H1 (cell line): ENCODE data around the gene ENTPD1. TPM values are rescaled to one million over a fixed set of nuclear protein-coding genes. Genes with fewer than 3 reads are reported as not detected.

Experiments used
- CTCF ChIA-PET: fragments of 300-600 bp; sonication (Branson Sonifier 250); formaldehyde crosslinking; loops from one replicate; lab custom pipeline; 2021; ENCODE audit not compliant: partially characterized antibody; lab: Charles Lee
- POLR2A ChIA-PET: fragments of 300-600 bp; sonication (Branson Sonifier 250); formaldehyde crosslinking; loops from one replicate; lab custom pipeline; 2021; ENCODE audit warnings: inconsistent platforms; ENCODE audit not compliant: partially characterized antibody; lab: Charles Lee
- DNase-seq, 2 experiments: peaks; one replicate each; pipeline versions ENCODE4 v3.0.0 to v3.0.0-alpha.2; 2010 to 2022; ENCODE audit warnings: low spot score in 2 of 2, low read depth in 1 of 2, mixed read lengths in 1 of 2
- FAIRE-seq: peaks from 2 replicates; lab custom pipeline; 2011; peaks lifted over from hg19 to GRCh38; lab: Jason Lieb, UNC
- H2AFZ ChIP-seq: 2 replicates; pipeline ENCODE4 v1.8.1; 2012; ENCODE audit warnings: low read length, inconsistent platforms
- H2AK5ac ChIP-seq: 2 replicates; pipeline ENCODE4 v1.6.1; 2013; ENCODE audit warnings: low read depth, low read length
- H2BK120ac ChIP-seq: replicated peaks from 2 replicates; pipeline ENCODE3; 2013; ENCODE audit warnings: low read depth, low read length, inconsistent platforms
- H2BK12ac ChIP-seq: 2 replicates; pipeline ENCODE4 v1.6.1; 2013; ENCODE audit warnings: low read depth, low read length
- H2BK15ac ChIP-seq: 2 replicates; pipeline ENCODE4 v1.6.1; 2013; ENCODE audit warnings: low read length
- H2BK20ac ChIP-seq: 2 replicates; pipeline ENCODE4 v1.6.1; 2013; ENCODE audit warnings: low read length
- H2BK5ac ChIP-seq: 2 replicates; pipeline ENCODE4 v1.6.1; 2013; ENCODE audit warnings: low read depth, low read length
- H3K14ac ChIP-seq: 2 replicates; pipeline ENCODE4 v1.6.1; 2013; ENCODE audit warnings: inconsistent platforms; ENCODE audit not compliant: insufficient read length
- H3K18ac ChIP-seq: 2 replicates; pipeline ENCODE4 v1.6.1; 2013; ENCODE audit warnings: low read length; ENCODE audit errors: extremely low read depth
- H3K23ac ChIP-seq: 2 replicates; pipeline ENCODE4 v1.6.1; 2013; ENCODE audit warnings: inconsistent platforms; ENCODE audit not compliant: insufficient read length
- H3K23me2 ChIP-seq: 2 replicates; pipeline ENCODE4 v1.6.1; 2013; ENCODE audit warnings: low read depth, low read length
- H3K27ac ChIP-seq: 2 replicates; pipeline ENCODE4 v1.6.1; 2011; ENCODE audit warnings: low read depth, low read length, inconsistent platforms
- H3K27me3 ChIP-seq, 4 experiments: replicated peaks in 1 of 4; 1 replicate in 1 of 4; 2 replicates in 3 of 4; pipeline versions ENCODE4 v1.6.1 to v1.8.1; 2011 to 2013; ENCODE audit warnings: low read length in 3 of 4, mild to moderate bottlenecking in 3 of 4, inconsistent platforms in 2 of 4, mixed read lengths in 2 of 4, moderate library complexity in 1 of 4; ENCODE audit not compliant: control insufficient read depth in 3 of 4, insufficient read depth in 3 of 4; ENCODE audit errors: extremely low read depth in 1 of 4
- H3K36me3 ChIP-seq, 4 experiments: 2 replicates each; pipeline versions ENCODE4 v1.6.1 to v1.8.1; 2011 to 2013; ENCODE audit warnings: mild to moderate bottlenecking in 4 of 4, low read length in 3 of 4, moderate library complexity in 2 of 4, control low read depth in 1 of 4, inconsistent platforms in 1 of 4; ENCODE audit not compliant: insufficient read depth in 4 of 4, control insufficient read depth in 2 of 4
- H3K4ac ChIP-seq: replicated peaks from 2 replicates; pipeline ENCODE3; 2013; ENCODE audit warnings: low read length, low read depth, mixed read lengths, inconsistent platforms; ENCODE audit not compliant: insufficient read length
- H3K4me1 ChIP-seq, 4 experiments: replicated peaks in 1 of 4; 1 replicate in 1 of 4; 2 replicates in 3 of 4; pipeline versions ENCODE4 v1.6.1 to v1.8.1; 2011 to 2013; ENCODE audit warnings: low read length in 3 of 4, inconsistent platforms in 2 of 4, mixed read lengths in 1 of 4; ENCODE audit not compliant: insufficient read depth in 4 of 4, control insufficient read depth in 3 of 4
- H3K4me2 ChIP-seq, 2 experiments: 2 replicates each; pipeline versions ENCODE4 v1.6.1 to v1.8.1; 2011 to 2013; ENCODE audit warnings: low read depth in 2 of 2, low read length in 2 of 2, control low read depth in 1 of 2, inconsistent platforms in 1 of 2, mild to moderate bottlenecking in 1 of 2; ENCODE audit not compliant: insufficient read depth in 1 of 2
- H3K4me3 ChIP-seq, 4 experiments: fragments of 200-600, 300-600 bp in 1 of 4; sonication (generic), shearing (Covaris generic), sonication (Bioruptor Twin) in 1 of 4; 2 replicates each; pipeline versions ENCODE4 v1.5.1 to v1.8.1; 2011 to 2016; ENCODE audit warnings: low read length in 4 of 4, low read depth in 3 of 4, control low read depth in 2 of 4, inconsistent platforms in 2 of 4, mild to moderate bottlenecking in 2 of 4, mixed read lengths in 1 of 4, moderate library complexity in 1 of 4; ENCODE audit not compliant: insufficient read depth in 2 of 4; ENCODE audit errors: extremely low read depth in 1 of 4
- H3K56ac ChIP-seq: replicated peaks from 2 replicates; pipeline ENCODE3; 2013; ENCODE audit warnings: low read depth, mild to moderate bottlenecking, mixed read lengths, low read length, inconsistent platforms; ENCODE audit not compliant: insufficient read length
- H3K79me1 ChIP-seq: 2 replicates; pipeline ENCODE4 v1.6.1; 2013; ENCODE audit warnings: low read depth, low read length, control low read depth
- H3K79me2 ChIP-seq, 2 experiments: 2 replicates each; pipeline versions ENCODE4 v1.6.1 to v1.8.1; 2012 to 2013; ENCODE audit warnings: low read length in 2 of 2, mild to moderate bottlenecking in 2 of 2, inconsistent platforms in 1 of 2; ENCODE audit not compliant: insufficient read depth in 2 of 2, control insufficient read depth in 1 of 2
- H3K9ac ChIP-seq, 4 experiments: replicated peaks in 1 of 4; 1 replicate in 1 of 4; 2 replicates in 3 of 4; pipeline versions ENCODE4 v1.6.1 to v1.8.1; 2011 to 2013; ENCODE audit warnings: low read depth in 3 of 4, low read length in 3 of 4, control low read depth in 2 of 4, mild to moderate bottlenecking in 2 of 4, moderate library complexity in 2 of 4, inconsistent platforms in 1 of 4; ENCODE audit errors: extremely low read depth in 1 of 4
- H3K9me3 ChIP-seq, 2 experiments: 2 replicates each; pipeline versions ENCODE4 v1.6.1 to v1.8.1; 2012 to 2013; ENCODE audit warnings: mild to moderate bottlenecking in 2 of 2, moderate library complexity in 2 of 2, control low read depth in 1 of 2, inconsistent platforms in 1 of 2, low read depth in 1 of 2, low read length in 1 of 2, mixed read lengths in 1 of 2; ENCODE audit not compliant: insufficient read depth in 2 of 2
- H4K20me1 ChIP-seq, 2 experiments: replicated peaks in 1 of 2; 2 replicates each; pipeline versions ENCODE3 to v1.8.1; 2011 to 2013; ENCODE audit warnings: inconsistent platforms in 2 of 2, low read length in 2 of 2, mild to moderate bottlenecking in 1 of 2; ENCODE audit not compliant: insufficient read depth in 2 of 2, control insufficient read depth in 1 of 2
- H4K5ac ChIP-seq: 2 replicates; pipeline ENCODE4 v1.6.1; 2013; ENCODE audit warnings: low read length, low read depth, mixed read lengths, inconsistent platforms; ENCODE audit not compliant: insufficient read length
- H4K8ac ChIP-seq: 2 replicates; pipeline ENCODE4 v1.8.0; 2013; ENCODE audit warnings: mild to moderate bottlenecking, moderate library complexity, low read length, inconsistent platforms; ENCODE audit not compliant: insufficient read depth; ENCODE audit errors: extremely low read depth
- H4K91ac ChIP-seq: replicated peaks from 2 replicates; pipeline ENCODE3; 2013; ENCODE audit warnings: low read length, mixed read lengths, inconsistent platforms; ENCODE audit not compliant: insufficient read length
- NANOG ChIP-seq: IDR thresholded peaks from 2 replicates; pipeline ENCODE4 v1.6.1; 2011; ENCODE audit warnings: low read length, low read depth, mild to moderate bottlenecking, inconsistent platforms; ENCODE audit not compliant: insufficient read depth, poor library complexity, severe bottlenecking
- polyA plus RNA-seq, 7 experiments: library from polyadenylated mRNA; depleted of rRNA in 3 of 7; stranded (reverse) in 5 of 7; unstranded in 2 of 7; fragments of >200 nt in 5 of 7; fragments of 200-250 nt in 2 of 7; gene quantifications; 1 replicate in 5 of 7; 2 replicates in 1 of 7; 4 replicates in 1 of 7; pipeline versions ENCODE4 v1.2.1 to v1.2.3, GENCODE V29; 2011 to 2013; ENCODE audit warnings: missing spikeins in 2 of 7, mixed read lengths in 2 of 7
- total RNA-seq: library from RNA; stranded (reverse); fragmentation: NEBNext Ultra II Directional; extraction: Animal tissue kit (Norgen Biotek cat#: 25700); gene quantifications from 2 replicates; pipeline ENCODE4 v1.2.1, GENCODE V29; 2021

Gene ENTPD1
- total and polyA plus RNA-seq, 2 of the 8 experiments (the other 6 are each of a cell fraction or from before 2014, with no cell fraction given): 2.2 to 2.5 TPM

- FAIRE-seq (no peak), DNase-seq (no peak)
- Histone ChIP-seq H4K8ac (no peak overlapping the region), H3K27ac (no peak overlapping the region), H2BK15ac (no peak overlapping the region), H3K4me1 (no peaks in the 10 kb centered on the region), H3K9ac (no peak overlapping the region), H3K23ac (no peak overlapping the region), H3K27me3 (no peaks in the 10 kb centered on the region), H3K9me3 (no peaks in the 10 kb centered on the region), H2AK5ac (no peak overlapping the region), H4K91ac (no peak overlapping the region), H3K4me2 (no peak overlapping the region), H3K14ac (no peak overlapping the region), H3K79me1 (no peaks in the 10 kb centered on the region), H2BK5ac (no peak overlapping the region), H2AFZ (no peak overlapping the region), H2BK20ac (no peak overlapping the region), H3K18ac (no peak overlapping the region), H4K5ac (no peak overlapping the region), H3K4me3 (no peak overlapping the region), H3K56ac (no peak overlapping the region), H3K23me2 (no peaks in the 10 kb centered on the region), H2BK12ac (no peak overlapping the region), H3K36me3 (peaks cover 0 to 2% (median 1%) of the 10 kb centered on the region in 4 experiments; a peak in 2 of 8 replicates), H2BK120ac (no peak overlapping the region), H3K4ac (no peak overlapping the region), H4K20me1 (no peaks in the 10 kb centered on the region), H3K79me2 (no peaks in the 10 kb centered on the region)
- ChIA-PET POLR2A (no interaction called here), CTCF (interaction anchor here (1.6 kb wide), 1 partner anchor 15 kb away, joined by 5 read pairs; no protein-coding TSS in a partner anchor)
- TF ChIP-seq NANOG: no peak
Measured at GRCh38 chr10:95881316-95881715, 125.4 kb downstream of the ENTPD1 start.
